Measurements from ENCODE around the gene HELT.

Gene HELT

GRCh38 chr4:185062606-185063005 lies 44.3 kb downstream of the HELT start:
- no peak for DNase-seq (ENCODE audit: low read depth)
- no peak for TF ChIP-seq CTCF (IDR thresholded peaks at IDR 0.05; ENCODE audit: control insufficient read depth, extremely low read depth, insufficient read depth)
- H3K4me3 ChIP-seq (ENCODE audit: low read depth, low read length), result no peak overlapping the region

- no peak for DNase-seq (ENCODE audit: low read depth)
- TF ChIP-seq CTCF (IDR thresholded peaks at IDR 0.05; ENCODE audit: control insufficient read depth, extremely low read depth, insufficient read depth), result no peak
- no peak overlapping the region for H3K4me3 ChIP-seq (ENCODE audit: low read depth, low read length)
Measured at GRCh38 chr4:185066179-185066578, 47.9 kb downstream of the HELT start.

DNA sequence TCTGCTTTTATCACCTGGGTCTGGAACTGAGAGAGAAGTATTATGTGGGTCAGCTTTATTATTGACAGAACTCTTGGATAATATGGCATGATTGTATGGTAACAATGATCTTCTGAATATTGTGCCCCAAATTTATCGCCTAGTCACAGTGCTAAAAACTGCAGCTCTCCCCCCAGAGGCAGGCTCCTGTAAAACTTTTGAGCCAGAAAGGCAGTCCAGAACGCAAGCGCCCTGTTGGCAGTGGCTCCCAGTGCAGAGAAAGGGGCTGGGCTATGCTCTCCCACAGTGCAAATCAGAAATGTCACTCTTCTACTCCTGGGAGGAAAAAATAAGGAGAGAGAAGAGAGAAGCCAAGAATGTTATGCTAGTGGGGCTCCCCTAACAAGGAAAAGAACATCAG lies 50.5 kb downstream of the HELT start:
- no peak overlapping the region for H3K4me3 ChIP-seq (ENCODE audit: low read depth, low read length)
- DNase-seq (ENCODE audit: low read depth), result no peak
- no peak for TF ChIP-seq CTCF (IDR thresholded peaks at IDR 0.05; ENCODE audit: control insufficient read depth, extremely low read depth, insufficient read depth)
